ENCODE measurements around the gene VIPR2. TPM values are rescaled to one million over a fixed set of nuclear protein-coding genes. Genes with fewer than 3 reads are reported as not detected.
"Not testable (repeated sequence)": the region's sequence is repeated elsewhere in the genome, so short reads cannot be mapped to it uniquely, and the experiment has no call there.

The VIPR2 gene
- total and polyA plus RNA-seq, 9 donors = 6.7 to 11.3 (median 8.6) TPM

DNA sequence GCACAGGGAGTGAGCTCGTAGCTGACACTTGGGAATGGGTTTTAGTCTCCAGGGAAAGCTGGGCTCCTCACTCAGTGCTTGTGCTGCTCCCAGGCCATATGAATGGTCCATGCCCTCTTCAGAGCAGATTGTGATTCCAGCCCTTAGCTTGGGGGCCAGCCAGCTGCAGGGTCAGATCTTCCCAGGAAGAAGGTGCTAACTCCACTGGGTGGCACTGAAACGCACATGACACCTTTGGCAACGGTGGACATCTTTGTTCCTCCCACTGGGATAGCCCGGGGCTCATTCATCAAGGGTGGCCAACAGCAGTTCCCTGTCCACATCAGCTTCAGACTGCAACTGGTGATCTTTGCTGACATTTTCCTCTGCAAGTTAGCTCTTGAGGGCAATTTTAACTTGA lies 159.1 kb downstream of the VIPR2 start:
- peaks cover 31% of the 10 kb centered on the region for H3K9me3 ChIP-seq (replicated peaks; ENCODE audit: control insufficient read depth, low read depth, low read length)
- no peak overlapping the region for H3K27ac ChIP-seq (ENCODE audit: low read length)
- H3K27me3 ChIP-seq (ENCODE audit: control insufficient read depth, insufficient read depth, low read length) = peaks cover 4% of the 10 kb centered on the region
- 60% methylated on average over 4 of the region's 4 CpGs for WGBS (ENCODE audit: insufficient coverage)
- no peaks in the 10 kb centered on the region for H3K4me1 ChIP-seq (ENCODE audit: control insufficient read depth, insufficient read depth, low read length)
- H3K4me3 ChIP-seq (ENCODE audit: low read length) = no peak overlapping the region
- no peak for DNase-seq
- no peaks in the 10 kb centered on the region for H3K36me3 ChIP-seq (ENCODE audit: control insufficient read depth, insufficient read depth, low read length)

DNA sequence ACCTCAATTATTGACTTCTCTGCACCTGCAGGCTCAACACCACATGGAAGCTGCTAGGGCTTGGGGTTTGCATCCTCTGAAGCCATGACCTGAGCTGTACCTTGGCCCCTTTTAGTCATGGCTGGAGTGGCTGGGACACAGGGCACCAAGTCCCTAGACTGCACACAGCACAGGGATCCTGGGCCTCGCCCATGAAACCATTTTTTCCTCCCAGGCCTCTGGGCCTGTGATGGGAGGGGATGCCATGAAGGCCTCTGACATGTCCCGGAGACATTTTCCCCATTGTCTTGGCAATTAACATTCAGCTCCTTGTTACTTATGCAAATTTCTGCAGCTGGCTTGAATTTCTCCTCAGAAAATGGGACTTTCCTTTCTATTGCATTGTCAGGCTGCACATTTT lies 160.7 kb downstream of the VIPR2 start:
- not testable (repeated sequence) for H3K27me3 ChIP-seq (ENCODE audit: control insufficient read depth, insufficient read depth, low read length); DNase-seq; H3K4me1 ChIP-seq (ENCODE audit: control insufficient read depth, insufficient read depth, low read length); H3K36me3 ChIP-seq (ENCODE audit: control insufficient read depth, insufficient read depth, low read length); H3K4me3 ChIP-seq (ENCODE audit: low read length); H3K27ac ChIP-seq (ENCODE audit: low read length)
- peaks cover 33% of the 10 kb centered on the region for H3K9me3 ChIP-seq (replicated peaks; ENCODE audit: control insufficient read depth, low read depth, low read length)
- 100% methylated on average over 1 of the region's 2 CpGs for WGBS (ENCODE audit: insufficient coverage)

DNA sequence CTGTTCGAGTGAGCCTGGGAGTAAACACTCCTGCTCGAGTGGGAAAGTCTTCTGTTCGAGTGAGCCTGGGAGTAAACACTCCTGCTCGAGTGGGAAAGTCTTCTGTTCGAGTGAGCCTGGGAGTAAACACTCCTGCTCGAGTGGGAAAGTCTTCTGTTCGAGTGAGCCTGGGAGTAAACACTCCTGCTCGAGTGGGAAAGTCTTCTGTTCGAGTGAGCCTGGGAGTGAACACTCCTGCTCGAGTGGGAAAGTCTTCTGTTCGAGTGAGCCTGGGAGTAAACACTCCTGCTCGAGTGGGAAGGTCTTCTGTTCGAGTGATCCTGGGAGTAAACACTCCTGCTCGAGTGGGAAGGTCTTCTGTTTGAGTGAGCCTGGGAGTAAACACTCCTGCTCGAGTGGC lies 162.6 kb downstream of the VIPR2 start:
- peaks cover 33% of the 10 kb centered on the region for H3K9me3 ChIP-seq (replicated peaks; ENCODE audit: control insufficient read depth, low read depth, low read length)
- not testable (repeated sequence) for H3K27me3 ChIP-seq (ENCODE audit: control insufficient read depth, insufficient read depth, low read length); H3K36me3 ChIP-seq (ENCODE audit: control insufficient read depth, insufficient read depth, low read length); DNase-seq; H3K4me1 ChIP-seq (ENCODE audit: control insufficient read depth, insufficient read depth, low read length); H3K4me3 ChIP-seq (ENCODE audit: low read length); H3K27ac ChIP-seq (ENCODE audit: low read length)
- 72% methylated on average over 7 of the region's 15 CpGs for WGBS (ENCODE audit: insufficient coverage)

DNA sequence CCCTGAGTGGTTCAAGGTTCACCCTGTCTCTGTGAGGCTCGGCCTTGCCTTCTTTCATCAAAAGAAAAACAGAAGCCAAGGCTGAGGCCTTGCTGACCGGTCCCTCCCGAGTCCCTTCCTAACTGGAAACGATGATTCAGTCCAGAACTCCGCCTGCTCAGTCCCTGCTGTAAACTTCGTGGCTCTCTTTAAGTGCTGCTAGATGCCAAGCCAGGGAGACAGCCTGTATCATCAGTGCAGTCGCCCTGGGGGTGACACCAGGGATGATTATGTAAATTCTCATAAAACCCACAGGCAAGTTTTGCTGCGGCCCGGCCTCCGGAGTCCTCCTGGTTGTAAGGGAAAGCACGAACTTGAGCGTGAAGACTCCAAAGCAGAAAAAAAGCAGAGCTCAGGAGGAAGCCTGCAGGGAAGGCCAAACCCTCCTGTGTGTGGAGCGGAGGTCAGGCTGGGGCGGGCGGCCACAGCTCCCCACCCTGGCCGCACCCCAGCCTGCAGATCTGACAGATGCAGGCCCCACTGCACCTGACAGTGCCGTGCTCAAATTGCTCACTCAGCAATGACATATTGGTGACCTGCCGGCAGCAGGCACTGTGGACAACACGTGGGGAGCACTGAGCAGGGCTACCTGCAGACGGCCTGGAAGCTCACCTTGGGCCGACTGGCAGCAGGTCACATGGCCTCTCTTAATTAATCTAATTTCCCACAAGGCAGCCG lies 164.9 kb downstream of the VIPR2 start:
- no peaks in the 10 kb centered on the region for H3K36me3 ChIP-seq (ENCODE audit: control insufficient read depth, insufficient read depth, low read length)
- H3K4me3 ChIP-seq (ENCODE audit: low read length) = no peak overlapping the region
- DNase-seq = no peak
- H3K27me3 ChIP-seq (ENCODE audit: control insufficient read depth, insufficient read depth, low read length) = no peaks in the 10 kb centered on the region
- H3K9me3 ChIP-seq (replicated peaks; ENCODE audit: control insufficient read depth, low read depth, low read length) = peaks cover 33% of the 10 kb centered on the region
- peaks cover 16% of the 10 kb centered on the region for H3K4me1 ChIP-seq (ENCODE audit: control insufficient read depth, insufficient read depth, low read length)
- no peak overlapping the region for H3K27ac ChIP-seq (ENCODE audit: low read length)
- WGBS (ENCODE audit: insufficient coverage) = 69% methylated on average over 14 of the region's 22 CpGs

DNA sequence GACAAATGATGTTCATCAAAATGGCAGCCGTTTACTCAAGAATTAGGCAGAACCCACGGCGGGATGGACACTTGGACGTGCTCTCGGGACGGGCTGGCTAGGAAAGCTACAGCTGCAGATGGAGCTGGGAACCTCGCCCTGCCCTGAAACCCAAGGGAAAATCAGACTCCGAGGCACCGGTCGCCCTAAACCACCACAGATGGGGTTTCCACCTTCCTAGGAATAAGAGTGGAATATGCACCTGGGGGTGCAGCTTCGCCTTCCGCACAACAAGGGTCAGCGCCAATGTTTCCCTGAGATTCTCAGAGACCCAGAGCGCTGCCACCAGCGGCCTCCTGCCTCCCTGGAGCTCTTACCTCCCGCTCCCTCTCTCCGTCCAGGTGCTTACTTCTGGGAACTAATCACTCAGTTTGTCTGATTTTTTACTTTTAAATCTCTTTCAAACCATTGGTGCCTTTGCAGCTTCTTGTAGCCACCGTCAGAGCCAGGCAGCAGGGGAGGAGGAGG lies 165.6 kb downstream of the VIPR2 start:
- Histone ChIP-seq H3K4me1 (ENCODE audit: control insufficient read depth, insufficient read depth, low read length) (peaks cover 16% of the 10 kb centered on the region), H3K27me3 (ENCODE audit: control insufficient read depth, insufficient read depth, low read length) (no peaks in the 10 kb centered on the region), H3K27ac (ENCODE audit: low read length) (no peak overlapping the region), H3K36me3 (ENCODE audit: control insufficient read depth, insufficient read depth, low read length) (no peaks in the 10 kb centered on the region), H3K9me3 (replicated peaks; ENCODE audit: control insufficient read depth, low read depth, low read length) (peaks cover 33% of the 10 kb centered on the region), H3K4me3 (ENCODE audit: low read length) (no peak overlapping the region)
- no peak for DNase-seq
- WGBS (ENCODE audit: insufficient coverage) = 79% methylated on average over 17 of the region's 18 CpGs

All from muscle of leg (tissue), 11 donors.